Endothelial cell (in vitro differentiated cells): Measurements from ENCODE around the gene RAD23B. TPM values are rescaled to one million over a fixed set of nuclear protein-coding genes. Genes with fewer than 3 reads are reported as not detected.
A peak's percentile ranks its signal among the peaks of the same experiment; 100 is the strongest.

Experiments used
- DNase-seq: peaks from one replicate; pipeline ENCODE4 v3.0.0; 2021; ENCODE audit warnings: low spot score
- H3K27ac Mint-ChIP-seq: one replicate; pipeline ENCODE4 v1.8.0; 2021; ENCODE audit warnings: mixed read lengths, inconsistent platforms; ENCODE audit not compliant: unreplicated experiment
- H3K27me3 Mint-ChIP-seq: one replicate; pipeline ENCODE4 v1.8.0; 2021; ENCODE audit warnings: mild to moderate bottlenecking, moderate library complexity, mixed read lengths, inconsistent platforms; ENCODE audit not compliant: unreplicated experiment
- H3K36me3 Mint-ChIP-seq: one replicate; pipeline ENCODE4 v1.8.0; 2021; ENCODE audit warnings: mild to moderate bottlenecking, low read depth, mixed read lengths, inconsistent platforms; ENCODE audit not compliant: unreplicated experiment
- H3K4me1 Mint-ChIP-seq: one replicate; pipeline ENCODE4 v1.8.0; 2021; ENCODE audit warnings: mild to moderate bottlenecking, mixed read lengths, inconsistent platforms; ENCODE audit not compliant: unreplicated experiment
- H3K4me3 Mint-ChIP-seq: one replicate; pipeline ENCODE4 v1.8.0; 2021; ENCODE audit warnings: mild to moderate bottlenecking, mixed read lengths, inconsistent platforms; ENCODE audit not compliant: unreplicated experiment
- H3K9me3 Mint-ChIP-seq: one replicate; pipeline ENCODE4 v1.8.0; 2021; ENCODE audit warnings: mixed read lengths, inconsistent platforms; ENCODE audit not compliant: unreplicated experiment
- long read RNA-seq: library from polyadenylated mRNA; unstranded; transcript quantifications from one replicate; pipeline ENCODE4 v2.0.0, GENCODE V29; 2020; ENCODE audit not compliant: unreplicated experiment
- total RNA-seq: library from RNA; stranded (reverse); fragmentation: NEBNext Ultra II Directional; extraction: Animal tissue kit (Norgen Biotek cat#: 25700); gene quantifications from one replicate; pipeline ENCODE4 v1.2.1, GENCODE V29; 2021; ENCODE audit not compliant: unreplicated experiment
- TF ChIP-seq, protein P1 (sequence below): fragments of 200-600 bp; sonication (generic); IDR thresholded peaks from one replicate; pipeline ENCODE4 v1.5.0; 2021; ENCODE audit warnings: antibody characterized with exemption; ENCODE audit not compliant: unreplicated experiment

RAD23B gene
- 116 TPM for total RNA-seq
- long read RNA-seq, partial matches to known transcripts: 1 of 1 reads
- long read RNA-seq, other reads (novel, unspliced or antisense): 0 of 1 reads

DNA sequence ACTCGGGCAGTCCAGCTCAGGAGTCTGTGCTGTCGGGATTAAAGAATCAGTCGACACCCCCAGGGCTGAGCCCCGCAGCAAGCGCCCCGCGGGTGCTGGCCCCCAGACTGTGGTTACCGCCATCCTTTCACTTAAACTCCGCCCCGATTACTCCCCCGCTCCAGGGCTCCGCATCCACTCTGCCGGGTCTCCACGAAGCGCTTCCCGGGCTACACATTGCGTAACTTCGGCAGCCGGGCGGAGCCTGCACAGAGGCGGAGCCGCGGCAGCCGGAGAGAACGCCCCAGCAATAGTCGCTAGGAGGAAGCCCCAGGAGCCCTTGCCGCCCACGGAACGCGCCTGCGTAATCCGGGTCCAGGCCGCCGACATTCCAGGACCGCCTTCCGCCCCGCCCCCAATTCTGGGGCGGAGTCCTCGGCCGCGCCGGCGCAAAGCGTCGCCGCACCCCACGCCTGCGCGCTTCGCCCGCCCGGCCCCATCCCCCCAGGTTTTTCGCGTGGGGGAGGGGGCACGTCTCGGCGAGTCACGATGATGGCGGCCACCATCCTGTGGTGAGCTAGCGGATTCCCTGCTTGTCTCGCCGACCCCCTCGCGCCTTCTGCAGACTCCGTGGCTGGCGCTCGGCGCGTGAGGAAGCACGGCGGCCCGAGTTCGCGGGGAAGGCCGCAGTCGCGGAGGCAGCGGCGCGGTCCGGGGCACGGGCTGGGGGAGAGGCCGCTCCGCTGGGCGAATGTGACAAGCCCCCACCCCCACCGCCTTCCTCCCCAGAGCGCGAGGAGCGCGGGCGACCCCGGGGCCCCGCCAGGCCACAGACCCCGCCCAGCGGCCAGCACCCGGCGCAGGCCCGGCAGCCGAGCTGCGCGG, at the start of gene RAD23B:
TSS of gene RAD23B (plus strand) at position 521 of the 864 bp plus-strand sequence. CDS start 351 bp downstream, outside the sequence.
- H3K4me3 Mint-ChIP-seq: peak within 1 kb of the TSS; percentile 100
- no peaks in the 10 kb centered on the region for H3K9me3 Mint-ChIP-seq
- peak; percentile 99 for DNase-seq
- H3K4me1 Mint-ChIP-seq: peaks cover 28% of the 10 kb centered on the region
- H3K36me3 Mint-ChIP-seq: peaks cover 4% of the 10 kb centered on the region
- TF ChIP-seq, protein P1, sequence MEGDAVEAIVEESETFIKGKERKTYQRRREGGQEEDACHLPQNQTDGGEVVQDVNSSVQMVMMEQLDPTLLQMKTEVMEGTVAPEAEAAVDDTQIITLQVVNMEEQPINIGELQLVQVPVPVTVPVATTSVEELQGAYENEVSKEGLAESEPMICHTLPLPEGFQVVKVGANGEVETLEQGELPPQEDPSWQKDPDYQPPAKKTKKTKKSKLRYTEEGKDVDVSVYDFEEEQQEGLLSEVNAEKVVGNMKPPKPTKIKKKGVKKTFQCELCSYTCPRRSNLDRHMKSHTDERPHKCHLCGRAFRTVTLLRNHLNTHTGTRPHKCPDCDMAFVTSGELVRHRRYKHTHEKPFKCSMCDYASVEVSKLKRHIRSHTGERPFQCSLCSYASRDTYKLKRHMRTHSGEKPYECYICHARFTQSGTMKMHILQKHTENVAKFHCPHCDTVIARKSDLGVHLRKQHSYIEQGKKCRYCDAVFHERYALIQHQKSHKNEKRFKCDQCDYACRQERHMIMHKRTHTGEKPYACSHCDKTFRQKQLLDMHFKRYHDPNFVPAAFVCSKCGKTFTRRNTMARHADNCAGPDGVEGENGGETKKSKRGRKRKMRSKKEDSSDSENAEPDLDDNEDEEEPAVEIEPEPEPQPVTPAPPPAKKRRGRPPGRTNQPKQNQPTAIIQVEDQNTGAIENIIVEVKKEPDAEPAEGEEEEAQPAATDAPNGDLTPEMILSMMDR: no peak
- H3K27ac Mint-ChIP-seq: peak within 1 kb of the TSS; percentile 97
- H3K27me3 Mint-ChIP-seq: peaks cover 17% of the 10 kb centered on the region

DNA sequence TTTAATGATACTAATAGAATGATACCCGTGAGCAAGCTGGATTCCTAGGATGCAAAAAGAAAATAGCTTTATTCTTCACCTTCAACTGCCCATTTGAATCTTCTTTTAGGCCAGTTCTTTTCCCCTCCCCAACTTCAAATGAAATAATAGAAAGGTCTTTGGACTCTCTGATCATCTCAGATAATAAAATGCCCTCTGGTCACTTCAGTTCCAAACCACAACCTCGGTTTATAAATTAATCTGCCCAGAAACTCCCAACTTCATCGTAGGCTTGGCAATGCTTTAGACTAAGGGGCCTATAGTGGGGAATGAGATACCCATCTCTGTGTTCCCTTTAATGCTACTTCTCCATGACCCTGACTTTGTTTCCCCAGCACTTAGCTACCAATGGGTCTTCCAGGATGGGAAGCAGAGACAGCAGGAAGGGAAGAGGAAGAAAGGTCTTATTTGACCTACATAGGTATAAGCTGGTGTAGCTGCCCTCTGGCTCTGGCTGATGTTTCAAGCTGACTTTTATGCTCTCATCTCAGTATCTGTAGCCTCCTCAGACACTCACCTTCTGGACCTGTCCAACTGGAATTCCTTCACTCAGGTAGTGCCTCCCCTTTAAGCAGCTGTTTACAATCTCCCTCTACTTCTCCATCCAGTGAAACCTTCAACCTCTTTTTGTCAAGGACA, 47.2 kb upstream of the RAD23B start:
- no peak for DNase-seq

DNA sequence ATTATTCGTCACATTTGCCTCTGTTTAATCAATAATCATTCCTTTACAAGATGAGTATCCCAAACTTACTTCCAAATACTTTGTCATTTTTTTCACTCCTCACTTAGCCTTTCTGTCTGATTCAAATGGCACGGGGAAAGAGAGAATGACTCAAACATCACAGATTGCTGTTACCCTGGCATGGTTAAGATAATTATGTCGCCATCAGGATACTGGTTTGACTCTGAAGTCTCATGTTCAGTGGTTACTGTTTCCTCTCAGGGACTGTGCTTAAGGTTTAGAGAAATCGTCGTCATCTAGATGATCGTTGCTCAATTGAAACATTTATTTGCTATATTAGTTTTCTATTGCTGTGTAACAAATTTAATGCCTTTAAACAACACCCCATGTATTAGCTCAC, 45.2 kb upstream of the RAD23B start:
- H3K4me3 Mint-ChIP-seq: no peak overlapping the region
- H3K9me3 Mint-ChIP-seq: no peaks in the 10 kb centered on the region
- H3K4me1 Mint-ChIP-seq: no peaks in the 10 kb centered on the region
- TF ChIP-seq, protein P1: no peak
- DNase-seq: no peak
- no peaks in the 10 kb centered on the region for H3K27me3 Mint-ChIP-seq
- H3K27ac Mint-ChIP-seq: no peak overlapping the region
- H3K36me3 Mint-ChIP-seq: no peaks in the 10 kb centered on the region

More for the DNA sequence above, 47.2 kb upstream of the RAD23B start:
- Mint-ChIP-seq H3K4me3 (no peak overlapping the region), H3K27ac (no peak overlapping the region), H3K9me3 (no peaks in the 10 kb centered on the region), H3K27me3 (no peaks in the 10 kb centered on the region), H3K36me3 (no peaks in the 10 kb centered on the region), H3K4me1 (no peaks in the 10 kb centered on the region)
- TF ChIP-seq, protein P1: no peak

DNA sequence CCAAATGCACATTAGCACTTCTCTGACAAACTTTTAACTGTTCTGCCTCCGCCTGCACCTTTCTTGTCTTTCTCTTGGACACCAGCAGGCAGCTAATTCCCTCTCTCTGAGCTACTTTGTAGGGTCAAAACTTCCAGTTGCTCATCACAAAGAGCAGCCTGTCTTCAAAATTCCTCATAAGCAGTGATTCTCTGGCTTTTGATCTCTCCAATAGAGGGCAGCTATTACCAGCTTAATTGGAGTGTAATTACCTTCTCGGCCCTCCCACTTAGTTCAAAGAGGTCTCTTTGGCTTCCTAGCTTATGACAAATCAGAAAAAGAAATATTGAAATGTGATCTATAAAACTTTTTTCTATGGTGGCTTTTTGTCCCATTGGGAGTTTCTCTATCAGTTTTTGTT, 43.6 kb upstream of the RAD23B start:
- Mint-ChIP-seq H3K27ac (no peak overlapping the region), H3K4me1 (no peaks in the 10 kb centered on the region), H3K4me3 (no peak overlapping the region), H3K9me3 (no peaks in the 10 kb centered on the region), H3K36me3 (no peaks in the 10 kb centered on the region), H3K27me3 (no peaks in the 10 kb centered on the region)
- DNase-seq: no peak
- TF ChIP-seq, protein P1: no peak
